GM12892 (cell line): ENCODE measurements around the gene MARCHF10.

Experiments
- DNase-seq: peaks from one replicate; pipeline ENCODE4 v3.0.0; 2011; ENCODE audit not compliant: insufficient read length
- FAIRE-seq: peaks from 2 replicates; lab custom pipeline; 2011; peaks lifted over from hg19 to GRCh38; lab: Jason Lieb, UNC
- POLR2A ChIP-seq: IDR thresholded peaks from 2 replicates; pipeline ENCODE4 v1.6.1; 2011; ENCODE audit warnings: low read depth, low read length, control low read depth
- POLR2AphosphoS5 ChIP-seq: IDR thresholded peaks from 2 replicates; pipeline ENCODE4 v1.6.1; 2011; ENCODE audit warnings: low read depth, low read length, control low read depth
- TAF1 ChIP-seq: IDR thresholded peaks from 2 replicates; pipeline ENCODE4 v1.6.1; 2011; ENCODE audit warnings: low read depth, mild to moderate bottlenecking, control low read depth, low read length, borderline replicate concordance

Gene MARCHF10

DNA sequence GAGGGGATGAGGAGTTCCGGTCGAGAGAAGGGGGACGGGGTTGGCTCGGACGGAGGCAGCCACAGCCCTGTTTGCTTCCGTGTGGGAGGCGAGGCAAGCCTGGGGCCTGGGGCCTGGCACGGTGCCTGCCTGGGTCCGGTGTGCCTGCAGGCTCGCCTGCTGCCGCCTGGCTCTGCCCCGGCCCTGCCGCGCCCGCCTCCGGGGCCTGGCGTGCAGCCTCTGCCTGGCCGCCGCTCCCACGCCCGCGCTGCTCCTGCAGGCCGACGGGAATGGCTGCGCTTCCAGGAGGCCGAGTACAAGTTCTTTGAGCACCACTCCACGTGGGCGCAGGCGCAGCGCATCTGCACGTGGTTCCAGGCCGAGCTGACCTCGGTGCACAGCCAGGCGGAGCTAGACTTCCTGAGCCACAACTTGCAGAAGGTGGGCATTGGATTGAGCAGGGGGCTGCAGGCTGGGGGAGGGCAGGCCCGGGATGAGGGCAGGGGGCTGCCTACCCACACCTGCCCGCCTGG, 127.5 kb downstream of the MARCHF10 start:
- DNase-seq (no peak), FAIRE-seq (no peak)
- TF ChIP-seq POLR2A: no peak

DNA sequence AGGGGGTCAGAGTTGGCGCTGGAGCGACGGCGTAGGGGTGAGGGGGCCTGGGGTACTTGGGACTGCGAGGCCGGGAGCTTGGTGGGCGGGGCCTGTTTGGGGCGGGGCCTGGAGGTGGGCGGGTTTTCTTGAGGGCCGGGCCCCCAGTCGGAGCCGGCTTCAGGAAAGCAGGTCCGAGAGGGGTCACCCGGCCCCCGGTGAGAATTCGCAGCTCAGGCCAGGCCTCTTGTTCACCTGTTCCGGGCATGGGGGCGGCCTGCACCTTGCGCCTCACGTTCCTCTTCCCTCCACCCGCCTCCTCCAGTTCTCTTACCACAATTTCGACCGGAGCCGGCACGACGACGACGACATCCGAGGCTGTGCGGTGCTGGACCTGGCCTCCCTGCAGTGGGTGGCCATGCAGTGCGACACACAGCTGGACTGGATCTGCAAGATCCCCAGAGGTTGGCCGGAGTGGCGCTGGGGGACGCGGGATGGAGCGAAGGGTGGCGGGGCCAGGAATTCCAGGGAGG, 128.2 kb downstream of the MARCHF10 start:
- DNase-seq (no peak), FAIRE-seq (no peak)
- no peak for TF ChIP-seq TAF1
- TF ChIP-seq POLR2A: no peak
- no peak for TF ChIP-seq POLR2AphosphoS5

DNA sequence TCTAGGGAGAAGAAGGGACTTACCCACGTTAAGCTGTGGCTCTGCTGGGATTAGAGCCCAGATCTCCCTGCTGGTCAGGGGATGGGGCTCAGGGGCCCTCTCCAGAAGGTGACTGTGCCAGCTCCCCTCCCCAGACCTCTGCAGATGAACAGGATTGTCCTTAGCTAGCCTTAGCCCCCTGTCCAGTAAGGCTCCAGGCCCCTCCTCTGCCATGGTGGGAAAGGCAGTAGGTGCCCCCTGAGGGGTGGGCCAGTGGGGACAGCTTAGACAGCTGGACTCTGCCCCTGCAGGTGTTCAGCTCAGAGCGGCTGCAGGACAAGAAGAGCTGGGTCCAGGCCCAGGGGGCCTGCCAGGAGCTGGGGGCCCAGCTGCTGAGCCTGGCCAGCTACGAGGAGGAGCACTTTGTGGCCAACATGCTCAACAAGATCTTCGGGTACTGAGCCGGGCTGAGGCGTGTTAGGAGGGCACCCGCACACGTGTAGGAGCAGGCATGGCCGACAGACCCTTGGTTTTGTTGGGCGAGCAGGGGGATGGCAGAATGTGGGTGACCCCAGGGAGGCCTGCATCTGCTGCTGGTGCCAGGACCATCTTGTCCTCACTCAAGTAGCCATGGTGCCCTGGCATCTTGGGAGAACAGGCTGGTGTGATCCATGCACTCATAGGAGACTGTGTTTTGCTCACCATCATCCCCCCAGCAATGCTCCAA, 129.7 kb downstream of the MARCHF10 start:
- FAIRE-seq (no peak), DNase-seq (no peak)
- TF ChIP-seq POLR2A: no peak

DNA sequence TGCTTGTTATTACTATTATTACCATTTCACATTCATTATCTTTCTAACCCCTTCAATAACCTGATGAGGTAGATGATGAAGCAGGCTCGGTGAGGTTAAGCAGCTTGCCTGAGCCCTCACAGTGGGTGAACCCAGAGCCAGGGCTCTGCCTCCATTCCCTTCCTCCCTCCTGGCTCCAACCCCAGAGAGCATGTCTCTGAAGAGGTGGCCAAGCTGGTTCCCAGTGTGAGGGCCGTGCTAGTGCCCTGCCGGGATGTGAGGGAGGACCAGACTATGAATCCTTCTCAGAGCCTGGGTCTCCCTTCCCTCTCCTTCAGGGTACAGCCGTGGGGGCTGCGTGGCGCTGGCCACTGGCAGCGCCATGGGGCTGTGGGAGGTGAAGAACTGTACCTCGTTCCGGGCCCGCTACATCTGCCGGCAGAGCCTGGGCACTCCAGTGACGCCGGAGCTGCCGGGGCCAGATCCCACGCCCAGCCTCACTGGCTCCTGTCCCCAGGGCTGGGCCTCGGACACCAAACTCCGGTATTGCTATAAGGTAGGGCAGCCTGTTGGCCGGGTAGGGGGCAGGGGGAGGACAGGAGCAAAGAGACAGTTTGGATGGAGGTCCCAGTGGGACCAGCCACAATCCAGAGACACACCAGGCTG, 131.0 kb downstream of the MARCHF10 start:
- TF ChIP-seq TAF1 (no peak), POLR2A (no peak), POLR2AphosphoS5 (no peak)
- no peak for DNase-seq
- no peak for FAIRE-seq

DNA sequence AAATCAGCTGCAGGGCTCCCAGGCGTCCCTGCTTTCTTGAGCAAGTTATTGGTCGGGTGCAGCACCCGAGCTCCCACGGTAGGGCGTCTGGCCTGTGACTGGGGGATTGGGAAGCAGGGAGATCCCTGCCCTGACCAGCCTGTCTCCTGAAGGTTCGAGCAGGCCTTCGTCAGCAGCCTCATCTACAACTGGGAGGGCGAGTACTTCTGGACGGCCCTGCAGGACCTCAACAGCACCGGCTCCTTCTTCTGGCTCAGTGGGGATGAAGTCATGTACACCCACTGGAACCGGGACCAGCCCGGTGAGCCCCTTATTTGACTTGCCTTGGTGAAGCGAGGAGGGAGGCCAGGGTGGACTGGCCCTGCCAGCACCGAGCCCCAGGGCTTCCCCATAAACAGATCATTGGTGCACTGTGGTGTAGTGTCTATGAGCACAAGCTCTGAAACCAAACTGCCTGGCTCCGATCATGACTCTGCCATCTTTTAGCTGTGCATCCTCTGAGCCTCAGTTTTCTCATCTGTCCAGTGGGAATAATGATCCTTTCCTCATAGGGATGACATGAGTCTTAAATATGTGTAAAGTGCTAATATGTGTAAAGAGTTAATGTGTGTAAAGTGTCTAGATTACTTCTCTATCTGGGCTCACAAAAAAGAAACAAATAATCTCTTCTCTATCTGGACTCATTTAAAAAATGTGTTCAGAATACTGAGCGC, 131.7 kb downstream of the MARCHF10 start:
- no peak for TF ChIP-seq POLR2AphosphoS5
- no peak for TF ChIP-seq TAF1
- no peak for TF ChIP-seq POLR2A
- DNase-seq: no peak
- no peak for FAIRE-seq

DNA sequence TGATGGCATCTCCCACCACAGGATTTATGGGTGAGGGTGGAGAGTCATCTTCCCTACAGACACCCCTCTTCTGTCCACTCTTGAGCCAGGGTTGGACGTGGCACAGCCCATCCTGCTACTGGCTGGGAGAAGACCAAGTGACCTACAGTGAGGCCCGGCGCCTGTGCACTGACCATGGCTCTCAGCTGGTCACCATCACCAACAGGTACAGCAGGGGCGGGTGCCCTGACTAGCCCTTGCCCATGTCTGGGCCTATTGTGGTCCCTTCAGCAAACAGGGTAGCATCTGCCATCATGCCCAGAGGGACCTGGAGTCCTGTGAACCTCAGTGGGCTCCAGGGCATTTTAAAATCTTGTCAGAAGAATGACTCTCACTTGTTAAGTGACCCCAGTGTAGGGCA, 132.4 kb downstream of the MARCHF10 start:
- FAIRE-seq (no peak), DNase-seq (no peak)

DNA sequence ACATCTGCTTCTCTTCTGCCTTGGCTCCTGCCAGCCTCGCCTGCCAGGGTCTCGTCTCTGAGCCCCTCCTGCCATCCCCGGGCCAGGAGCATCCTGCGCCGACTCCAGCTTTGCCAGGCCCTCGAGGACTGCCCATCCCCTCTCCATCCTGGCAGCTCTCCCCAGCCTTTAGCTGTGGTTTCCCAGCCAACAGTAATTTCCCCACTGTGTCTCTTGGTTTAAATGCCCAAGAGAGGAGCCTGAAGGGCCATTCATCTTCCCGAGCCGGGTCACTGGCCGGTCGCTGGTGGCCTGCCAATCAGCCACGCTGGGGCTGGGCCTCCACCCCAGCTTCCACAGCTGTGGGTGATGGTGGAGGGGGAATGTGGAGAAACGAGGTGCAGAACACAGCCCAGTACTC, 132.9 kb downstream of the MARCHF10 start:
- FAIRE-seq: no peak
- no peak for TF ChIP-seq POLR2AphosphoS5
- no peak for TF ChIP-seq TAF1
- TF ChIP-seq POLR2A: no peak
- no peak for DNase-seq

More for the DNA sequence above, 132.4 kb downstream of the MARCHF10 start:
- no peak for TF ChIP-seq TAF1
- TF ChIP-seq POLR2AphosphoS5: no peak
- no peak for TF ChIP-seq POLR2A

DNA sequence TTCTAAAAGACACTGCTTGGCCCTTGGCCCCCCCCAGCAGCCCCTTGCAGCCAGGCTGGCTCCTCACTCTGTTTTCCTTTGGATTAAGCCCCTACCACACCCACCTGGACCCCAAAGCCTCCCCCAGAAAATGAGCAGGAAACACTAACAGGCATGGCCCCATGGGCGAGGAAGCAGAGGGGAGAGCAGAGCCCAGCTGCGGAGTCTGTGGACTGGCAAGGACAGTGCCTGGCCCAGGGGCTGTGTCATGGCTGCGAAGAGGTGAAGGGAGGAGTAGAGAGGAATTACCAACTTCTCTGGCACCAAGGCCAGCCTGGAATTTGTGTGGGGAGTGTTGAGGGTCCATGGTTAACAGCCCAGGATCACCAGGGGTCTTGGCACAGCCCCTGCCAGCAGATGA, 133.3 kb downstream of the MARCHF10 start:
- no peak for TF ChIP-seq POLR2A
- no peak for TF ChIP-seq POLR2AphosphoS5
- no peak for TF ChIP-seq TAF1
- DNase-seq: no peak
- no peak for FAIRE-seq

DNA sequence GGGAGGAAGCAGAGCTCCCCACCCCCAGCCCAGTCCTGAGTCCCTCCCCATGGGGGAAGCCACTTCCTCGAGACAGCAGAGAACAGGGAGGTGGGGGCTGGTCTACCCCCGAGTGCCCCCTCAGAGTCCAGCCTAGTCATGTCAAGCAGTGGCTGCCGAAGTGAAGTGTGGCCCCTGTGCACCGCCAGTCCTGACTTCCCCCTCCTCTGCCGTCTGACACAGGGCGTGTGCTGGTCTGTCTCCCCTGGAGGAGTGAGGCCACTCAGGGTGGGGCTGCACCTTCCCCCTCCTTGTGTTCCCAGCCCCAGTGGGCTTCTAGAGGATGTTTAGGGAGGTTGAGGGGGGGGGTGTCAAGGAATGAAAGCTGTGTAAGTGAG, 133.8 kb downstream of the MARCHF10 start:
- TF ChIP-seq POLR2A (no peak), TAF1 (no peak), POLR2AphosphoS5 (no peak)
- DNase-seq: no peak
- FAIRE-seq: no peak

DNA sequence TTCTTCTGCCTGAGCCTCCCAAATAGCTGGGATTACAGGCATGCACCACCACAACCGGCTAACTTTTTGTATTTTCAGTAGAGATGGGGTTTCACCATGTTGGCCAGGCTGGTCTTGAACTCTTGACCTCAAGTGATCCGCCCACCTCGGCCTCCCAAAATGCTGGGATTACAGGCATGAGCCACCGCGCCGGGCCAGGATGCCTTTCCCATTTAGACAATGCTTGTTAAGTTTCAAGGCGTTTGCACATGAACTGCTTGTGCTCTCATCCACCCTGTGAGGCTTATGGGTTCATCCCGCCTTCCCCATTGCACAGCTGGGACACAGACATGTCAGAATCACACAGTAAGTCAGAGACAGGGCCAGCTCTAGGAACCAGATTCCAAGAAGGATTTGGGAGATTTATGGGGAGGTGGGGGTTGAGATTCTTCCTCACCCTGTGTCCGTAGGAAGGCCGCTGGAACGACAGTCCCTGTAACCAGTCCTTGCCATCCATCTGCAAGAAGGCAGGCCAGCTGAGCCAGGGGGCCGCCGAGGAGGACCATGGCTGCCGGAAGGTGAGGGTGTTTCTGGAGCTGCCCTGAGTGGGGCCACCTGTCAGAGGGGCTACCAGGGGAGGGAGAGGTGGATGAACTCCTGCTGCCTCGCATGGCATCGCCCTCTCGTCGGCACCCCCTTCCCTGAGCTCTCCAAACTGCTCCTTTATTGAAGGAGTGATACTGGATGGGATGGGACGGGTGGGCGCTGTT, 134.3 kb downstream of the MARCHF10 start:
- FAIRE-seq: no peak
- no peak for TF ChIP-seq POLR2A
- TF ChIP-seq POLR2AphosphoS5: no peak
- no peak for TF ChIP-seq TAF1
- no peak for DNase-seq

DNA sequence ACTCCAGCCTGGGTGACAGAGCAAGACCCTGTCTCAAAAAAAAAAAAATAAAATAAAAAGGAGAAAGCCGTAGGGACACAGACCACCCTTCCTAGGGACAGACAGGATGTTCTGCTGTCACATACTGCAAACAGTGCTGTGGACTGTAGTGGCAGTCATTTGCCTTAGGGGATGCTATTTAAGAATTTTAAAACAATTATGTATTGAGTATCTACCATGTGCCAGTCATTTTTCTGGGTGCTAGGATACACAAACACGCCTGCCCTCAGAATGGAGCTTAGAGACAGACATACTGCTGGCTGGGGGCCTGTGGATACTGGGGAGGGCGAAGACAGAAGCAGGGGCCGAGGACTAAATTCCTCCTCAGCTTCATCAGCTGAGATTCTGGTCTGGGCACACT, 135.2 kb downstream of the MARCHF10 start:
- DNase-seq: no peak
- no peak for FAIRE-seq
- TF ChIP-seq POLR2AphosphoS5 (no peak), POLR2A (no peak), TAF1 (no peak)

DNA sequence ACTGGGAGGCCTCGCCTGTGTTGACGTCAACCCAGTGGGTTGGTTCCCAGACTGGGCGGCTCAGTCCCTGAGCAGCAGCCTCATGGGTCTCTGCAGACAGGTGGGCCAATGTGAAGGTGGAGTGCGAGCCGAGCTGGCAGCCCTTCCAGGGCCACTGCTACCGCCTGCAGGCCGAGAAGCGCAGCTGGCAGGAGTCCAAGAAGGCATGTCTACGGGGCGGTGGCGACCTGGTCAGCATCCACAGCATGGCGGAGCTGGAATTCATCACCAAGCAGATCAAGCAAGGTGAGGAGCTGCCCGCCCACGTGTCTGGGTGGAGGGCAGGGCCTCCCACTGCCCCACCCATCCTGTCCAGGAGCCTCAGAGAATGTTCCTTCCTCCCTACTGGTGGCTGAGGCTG, 136.6 kb downstream of the MARCHF10 start:
- FAIRE-seq (no peak), DNase-seq (no peak)

More for the DNA sequence above, 136.6 kb downstream of the MARCHF10 start:
- TF ChIP-seq TAF1 (no peak), POLR2A (no peak), POLR2AphosphoS5 (no peak)
